Measurements from ENCODE around the gene NAV2. TPM values are rescaled to one million over a fixed set of nuclear protein-coding genes. Genes with fewer than 3 reads are reported as not detected.

The NAV2 gene
- total RNA-seq, 4 donors from 2014 or later, result 9.6 to 40.0 (median 23.1) TPM

GRCh38 chr11:20047006-20047768 lies 334.6 kb downstream of the NAV2 start:
- Histone ChIP-seq H3K4me3 (no peak overlapping the region), H3K27me3 (no peaks in the 10 kb centered on the region), H3K4me1 (peaks cover 0 to 4% (median 0%) of the 10 kb centered on the region in 4 donors), H3K27ac (no peak overlapping the region), H3K9me3 (no peaks in the 10 kb centered on the region), H3K36me3 (no peaks in the 10 kb centered on the region)
- intact Hi-C loops (cut with DNase I; ENCODE audit: low total_unique reads) (loop anchor here (10.0 kb wide), 1 partner anchor 82 kb away; no protein-coding TSS in a partner anchor), in situ Hi-C loops (cut with MboI; ENCODE audit: low pct_ligation_motif_present in 1 of 4, low pct_unique_long_range_greater_than_20kb in 1 of 4, low sequenced_read_pairs in 3 of 4) (no loop called here)
- no peak for DNase-seq
- no peak for TF ChIP-seq POLR2A (IDR thresholded peaks at IDR 0.05)
- WGBS, 2 donors (ENCODE audit: low coverage in 1 of 2), result 65 to 71% methylated on average over 4 of the region's 4 CpGs

DNA sequence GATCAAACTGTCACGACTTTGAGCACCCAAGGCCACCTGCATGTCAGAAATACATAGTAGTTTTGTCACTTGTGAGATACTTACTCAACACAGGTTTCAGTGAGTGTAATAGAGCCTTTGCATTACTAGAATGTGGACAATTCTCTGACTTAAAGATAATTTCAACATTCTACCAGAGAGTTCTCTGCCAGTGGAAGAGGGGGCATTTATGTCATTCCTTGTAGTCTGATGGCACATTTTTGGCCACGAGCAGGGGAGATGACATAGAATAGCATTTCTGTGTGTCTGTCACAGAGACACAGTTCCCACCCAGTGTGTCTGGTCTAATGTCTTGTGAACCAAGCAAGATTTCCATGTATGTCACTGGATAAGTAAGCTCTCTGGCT lies 335.1 kb downstream of the NAV2 start:
- intact Hi-C loops (cut with DNase I; ENCODE audit: low total_unique reads), result loop anchor here (10.0 kb wide), 1 partner anchor 83 kb away; no protein-coding TSS in a partner anchor
- Histone ChIP-seq H3K4me3 (no peak overlapping the region), H3K9me3 (no peaks in the 10 kb centered on the region), H3K27ac (peak overlapping the region in 1 of 4 donors; percentile 29), H3K27me3 (no peaks in the 10 kb centered on the region), H3K4me1 (peaks cover 0 to 4% (median 0%) of the 10 kb centered on the region in 4 donors), H3K36me3 (no peaks in the 10 kb centered on the region)
- WGBS, 2 donors (ENCODE audit: low coverage in 1 of 2), result 57 to 60% methylated on average over 1 to 2 of the region's 2 CpGs
- in situ Hi-C loops (cut with MboI; ENCODE audit: low pct_ligation_motif_present in 1 of 4, low pct_unique_long_range_greater_than_20kb in 1 of 4, low sequenced_read_pairs in 3 of 4), result no loop called here
- DNase-seq, result no peak
- TF ChIP-seq POLR2AphosphoS5 (IDR thresholded peaks at IDR 0.05) (no peak), CTCF (IDR thresholded peaks at IDR 0.05) (no peak), POLR2A (IDR thresholded peaks at IDR 0.05) (no peak), EP300 (IDR thresholded peaks at IDR 0.05; ENCODE audit: low read depth) (no peak)

DNA sequence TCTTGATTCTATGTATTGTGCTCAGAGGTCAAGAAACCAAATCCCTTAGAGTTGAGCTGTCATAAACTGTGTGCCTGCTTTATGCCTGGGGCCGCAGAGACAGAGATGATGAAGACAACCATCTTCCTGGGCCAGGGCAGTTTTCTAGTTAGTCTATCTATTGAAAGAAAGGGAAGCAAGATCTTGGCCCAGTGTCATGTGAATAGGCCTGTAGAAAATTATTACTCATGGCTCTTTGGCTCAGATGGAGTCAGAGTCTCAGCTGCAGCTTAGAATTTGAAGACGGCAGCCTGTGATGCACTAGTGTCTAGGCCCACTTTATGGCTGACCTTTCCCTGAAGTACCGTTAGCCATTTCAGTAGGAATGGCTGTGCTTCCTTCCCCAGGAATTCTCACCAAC lies 335.6 kb downstream of the NAV2 start:
- H3K27ac ChIP-seq, result peak overlapping the region in 3 of 4 donors; percentile 7 to 29 (median 14)
- no peaks in the 10 kb centered on the region for H3K36me3 ChIP-seq
- H3K4me1 ChIP-seq, result peaks cover 0 to 4% (median 0%) of the 10 kb centered on the region in 4 donors
- in situ Hi-C loops (cut with MboI; ENCODE audit: low pct_ligation_motif_present in 1 of 4, low pct_unique_long_range_greater_than_20kb in 1 of 4, low sequenced_read_pairs in 3 of 4) (no loop called here), intact Hi-C loops (cut with DNase I; ENCODE audit: low total_unique reads) (loop anchor here (10.0 kb wide), 1 partner anchor 83 kb away; no protein-coding TSS in a partner anchor)
- 70 to 86% methylated on average over 2 to 3 of the region's 3 CpGs for WGBS, 2 donors (ENCODE audit: low coverage in 1 of 2)
- TF ChIP-seq EP300 (IDR thresholded peaks at IDR 0.05; ENCODE audit: low read depth), result no peak
- no peak for TF ChIP-seq CTCF (IDR thresholded peaks at IDR 0.05)
- no peak for TF ChIP-seq POLR2AphosphoS5 (IDR thresholded peaks at IDR 0.05)
- TF ChIP-seq POLR2A (IDR thresholded peaks at IDR 0.05), result no peak
- H3K27me3 ChIP-seq, result no peaks in the 10 kb centered on the region
- H3K4me3 ChIP-seq, result no peak overlapping the region
- no peak for DNase-seq
- no peaks in the 10 kb centered on the region for H3K9me3 ChIP-seq

DNA sequence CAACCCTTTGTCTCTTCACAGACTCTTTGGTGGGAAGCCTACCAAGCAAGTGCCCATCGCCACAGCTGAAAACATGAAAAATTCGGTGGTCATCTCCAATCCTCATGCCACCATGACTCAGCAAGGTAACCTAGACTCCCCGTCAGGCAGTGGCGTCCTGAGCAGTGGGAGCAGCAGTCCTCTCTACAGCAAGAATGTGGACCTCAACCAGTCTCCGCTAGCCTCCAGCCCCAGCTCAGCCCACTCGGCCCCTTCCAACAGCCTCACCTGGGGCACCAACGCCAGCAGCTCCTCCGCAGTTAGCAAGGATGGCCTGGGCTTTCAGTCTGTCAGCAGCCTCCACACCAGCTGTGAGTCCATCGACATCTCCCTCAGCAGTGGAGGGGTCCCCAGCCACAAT lies 336.1 kb downstream of the NAV2 start:
- intact Hi-C loops (cut with DNase I; ENCODE audit: low total_unique reads), result loop anchor here (10.0 kb wide), 1 partner anchor 84 kb away; no protein-coding TSS in a partner anchor
- peak overlapping the region in 3 of 4 donors; percentile 7 to 29 (median 14) for H3K27ac ChIP-seq

More for the DNA sequence above, 336.1 kb downstream of the NAV2 start:
- Histone ChIP-seq H3K4me1 (peaks cover 0 to 4% (median 0%) of the 10 kb centered on the region in 4 donors), H3K4me3 (no peak overlapping the region), H3K27me3 (no peaks in the 10 kb centered on the region), H3K36me3 (no peaks in the 10 kb centered on the region), H3K9me3 (no peaks in the 10 kb centered on the region)
- WGBS, 2 donors (ENCODE audit: low coverage in 1 of 2), result 95% methylated on average over 6 of the region's 9 CpGs; no CpG with 5 or more reads in 1 of the 2 donors
- no peak for TF ChIP-seq POLR2AphosphoS5 (IDR thresholded peaks at IDR 0.05)
- TF ChIP-seq EP300 (IDR thresholded peaks at IDR 0.05; ENCODE audit: low read depth), result no peak
- TF ChIP-seq POLR2A (IDR thresholded peaks at IDR 0.05), result no peak
- TF ChIP-seq CTCF (IDR thresholded peaks at IDR 0.05), result no peak
- DNase-seq, result no peak
- in situ Hi-C loops (cut with MboI; ENCODE audit: low pct_ligation_motif_present in 1 of 4, low pct_unique_long_range_greater_than_20kb in 1 of 4, low sequenced_read_pairs in 3 of 4), result no loop called here

Measured in transverse colon (tissue), 4 donors.